ENCODE results near the gene BHLHE23. TPM values are rescaled to one million over a fixed set of nuclear protein-coding genes. Genes with fewer than 3 reads are reported as not detected.

Gene BHLHE23
- total RNA-seq, 1 donor from 2014 or later = not detected

- no peak for DNase-seq (ENCODE audit: low read depth)
- no peak overlapping the region for H3K4me3 ChIP-seq (ENCODE audit: low read depth, low read length)
- TF ChIP-seq CTCF (conservative IDR thresholded peaks at IDR 0.05; ENCODE audit: low read depth, low read length) = no peak
Observed at GRCh38 chr20:62982124-62983075, 24.4 kb downstream of the BHLHE23 start.

- DNase-seq (ENCODE audit: low read depth) = no peak
- no peak overlapping the region for H3K4me3 ChIP-seq (ENCODE audit: low read depth, low read length)
- no peak for TF ChIP-seq CTCF (conservative IDR thresholded peaks at IDR 0.05; ENCODE audit: low read depth, low read length)
Observed at GRCh38 chr20:62980970-62981369, 25.8 kb downstream of the BHLHE23 start.

GRCh38 chr20:62980380-62980960 lies 26.3 kb downstream of the BHLHE23 start:
- H3K4me3 ChIP-seq (ENCODE audit: low read depth, low read length) = no peak overlapping the region
- no peak for DNase-seq (ENCODE audit: low read depth)
- no peak for TF ChIP-seq CTCF (conservative IDR thresholded peaks at IDR 0.05; ENCODE audit: low read depth, low read length)

GRCh38 chr20:62979876-62980373 lies 26.8 kb downstream of the BHLHE23 start:
- no peak for TF ChIP-seq CTCF (conservative IDR thresholded peaks at IDR 0.05; ENCODE audit: low read depth, low read length)
- DNase-seq (ENCODE audit: low read depth) = no peak
- no peak overlapping the region for H3K4me3 ChIP-seq (ENCODE audit: low read depth, low read length)

- no peak for TF ChIP-seq CTCF (conservative IDR thresholded peaks at IDR 0.05; ENCODE audit: low read depth, low read length)
- H3K4me3 ChIP-seq (ENCODE audit: low read depth, low read length) = no peak overlapping the region
- DNase-seq (ENCODE audit: low read depth) = no peak
Observed at GRCh38 chr20:62979310-62979709, 27.5 kb downstream of the BHLHE23 start.

- TF ChIP-seq CTCF (conservative IDR thresholded peaks at IDR 0.05; ENCODE audit: low read depth, low read length) = no peak
- no peak overlapping the region for H3K4me3 ChIP-seq (ENCODE audit: low read depth, low read length)
- DNase-seq (ENCODE audit: low read depth) = no peak
Observed at GRCh38 chr20:62978561-62978943, 28.2 kb downstream of the BHLHE23 start.

Data from epithelial cell of proximal tubule (primary cell).